A673 (cell line): ENCODE data around the gene PRKCA. TPM values are rescaled to one million over a fixed set of nuclear protein-coding genes. Genes with fewer than 3 reads are reported as not detected.

Source experiments
- BruUV-seq: library from RNA; stranded (reverse); fragments of 400-500 nt; replicated peaks from 2 replicates; lab custom pipeline; 2021; lab: Mats Ljungman, UMichigan
- CTCF ChIA-PET: fragments of 300-600 bp; sonication (Branson Sonifier 250); formaldehyde crosslinking; loops from one replicate; lab custom pipeline; 2022; ENCODE audit warnings: antibody characterized with exemption; lab: Charles Lee
- POLR2A ChIA-PET: fragments of 300-600 bp; sonication (Branson Sonifier 250); formaldehyde crosslinking; loops from one replicate; lab custom pipeline; 2022; ENCODE audit warnings: antibody characterized with exemption; ENCODE audit not compliant: low non-redundant PET; lab: Charles Lee
- DNase-seq: peaks from one replicate; pipeline ENCODE4 v3.0.0-alpha.2; 2015; ENCODE audit warnings: low spot score
- H3K27ac ChIP-seq: fragments of 200-600 bp; sonication (generic); 2 replicates; pipeline ENCODE4 v1.5.1; 2016; ENCODE audit warnings: mixed run types, low read depth, mild to moderate bottlenecking, mixed read lengths, antibody characterized with exemption, low read length; ENCODE audit not compliant: poor library complexity, severe bottlenecking
- H3K27me3 ChIP-seq: fragments of 200-600 bp; sonication (generic); replicated peaks from 2 replicates; pipeline ENCODE4 v1.6.1; 2017; ENCODE audit warnings: mixed run types, low read depth, mild to moderate bottlenecking, mixed read lengths, antibody characterized with exemption, low read length; ENCODE audit not compliant: insufficient read depth, poor library complexity
- H3K36me3 ChIP-seq: fragments of 200-600 bp; sonication (generic); 2 replicates; pipeline ENCODE4 v1.6.1; 2016; ENCODE audit warnings: mixed run types, mild to moderate bottlenecking, mixed read lengths, antibody characterized with exemption, low read length; ENCODE audit not compliant: insufficient read depth, poor library complexity, severe bottlenecking
- H3K4me1 ChIP-seq: fragments of 200-600 bp; sonication (generic); 2 replicates; pipeline ENCODE4 v1.6.1; 2017; ENCODE audit warnings: mixed run types, mild to moderate bottlenecking, mixed read lengths, antibody characterized with exemption, low read length; ENCODE audit not compliant: insufficient read depth, poor library complexity, severe bottlenecking
- H3K4me3 ChIP-seq: fragments of 200-600 bp; sonication (generic); 2 replicates; pipeline ENCODE4 v1.5.1; 2016; ENCODE audit warnings: low read depth, mixed run types, mild to moderate bottlenecking, mixed read lengths, low read length; ENCODE audit not compliant: poor library complexity, severe bottlenecking
- H3K9me3 ChIP-seq: fragments of 200-600 bp; sonication (generic); 2 replicates; pipeline ENCODE4 v1.6.1; 2016; ENCODE audit warnings: mixed run types, low read depth, mild to moderate bottlenecking, mixed read lengths, antibody characterized with exemption, low read length; ENCODE audit not compliant: poor library complexity, severe bottlenecking
- EZH2 ChIP-seq: fragments of 200-600 bp; sonication (generic); IDR thresholded peaks from 2 replicates; pipeline ENCODE4 v1.6.1; 2017; ENCODE audit warnings: borderline replicate concordance, low read depth, mild to moderate bottlenecking, mixed read lengths, antibody characterized with exemption, low read length; ENCODE audit not compliant: poor library complexity, severe bottlenecking
- intact Hi-C: fragments of 100-400 bp; cut with micrococcal nuclease; formaldehyde crosslinking; loops from one replicate; pipeline ENCODE4 v1.10.0; 2022; ENCODE audit not compliant: unreplicated experiment
- total RNA-seq: library from RNA; stranded (reverse); gene quantifications from 2 replicates; pipeline ENCODE4 v1.2.3, GENCODE V29; 2021
- TF ChIP-seq, protein P1 (sequence below): fragments of 300-800, 200-600 bp; sonication (generic); conservative IDR thresholded peaks from 2 replicates; pipeline ENCODE4 v1.5.1; 2017; ENCODE audit warnings: low read depth, mild to moderate bottlenecking, antibody characterized with exemption, low read length, moderate library complexity, mixed read lengths

Gene PRKCA
- total RNA-seq, 1 experiment from 2014 or later: 16.3 TPM

DNA sequence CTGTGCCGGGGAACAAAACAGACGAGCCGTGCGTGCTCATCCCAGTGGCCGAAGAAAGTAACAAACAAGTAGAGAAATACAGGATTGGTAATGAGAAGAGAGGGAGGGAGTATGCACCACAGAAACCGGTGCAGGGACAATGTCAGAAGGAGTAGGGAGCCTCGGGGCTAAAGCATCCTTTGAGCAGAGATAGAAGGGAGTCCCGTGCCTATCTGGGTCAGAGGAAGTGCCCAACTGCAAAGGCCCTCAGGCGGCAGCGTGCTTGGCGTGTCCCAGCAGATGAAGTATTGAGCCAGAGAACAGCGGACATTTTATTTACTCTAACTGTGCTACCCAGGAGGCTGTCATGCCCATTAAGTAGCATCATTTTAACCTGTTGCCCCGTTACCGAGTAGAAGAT is 417.6 kb downstream of the PRKCA start:
- DNase-seq: no peak
- BruUV-seq: no TSS peak
- no peaks in the 10 kb centered on the region for H3K9me3 ChIP-seq
- CTCF ChIA-PET: no interaction called here
- H3K27ac ChIP-seq: no peak overlapping the region
- POLR2A ChIA-PET: no interaction called here
- H3K36me3 ChIP-seq: no peaks in the 10 kb centered on the region
- no peak for TF ChIP-seq EZH2
- TF ChIP-seq, protein P1, sequence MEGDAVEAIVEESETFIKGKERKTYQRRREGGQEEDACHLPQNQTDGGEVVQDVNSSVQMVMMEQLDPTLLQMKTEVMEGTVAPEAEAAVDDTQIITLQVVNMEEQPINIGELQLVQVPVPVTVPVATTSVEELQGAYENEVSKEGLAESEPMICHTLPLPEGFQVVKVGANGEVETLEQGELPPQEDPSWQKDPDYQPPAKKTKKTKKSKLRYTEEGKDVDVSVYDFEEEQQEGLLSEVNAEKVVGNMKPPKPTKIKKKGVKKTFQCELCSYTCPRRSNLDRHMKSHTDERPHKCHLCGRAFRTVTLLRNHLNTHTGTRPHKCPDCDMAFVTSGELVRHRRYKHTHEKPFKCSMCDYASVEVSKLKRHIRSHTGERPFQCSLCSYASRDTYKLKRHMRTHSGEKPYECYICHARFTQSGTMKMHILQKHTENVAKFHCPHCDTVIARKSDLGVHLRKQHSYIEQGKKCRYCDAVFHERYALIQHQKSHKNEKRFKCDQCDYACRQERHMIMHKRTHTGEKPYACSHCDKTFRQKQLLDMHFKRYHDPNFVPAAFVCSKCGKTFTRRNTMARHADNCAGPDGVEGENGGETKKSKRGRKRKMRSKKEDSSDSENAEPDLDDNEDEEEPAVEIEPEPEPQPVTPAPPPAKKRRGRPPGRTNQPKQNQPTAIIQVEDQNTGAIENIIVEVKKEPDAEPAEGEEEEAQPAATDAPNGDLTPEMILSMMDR: no peak
- no peaks in the 10 kb centered on the region for H3K27me3 ChIP-seq
- H3K4me1 ChIP-seq: peaks cover 13% of the 10 kb centered on the region
- intact Hi-C loops: loop anchor here (10.0 kb wide), 1 partner anchor 255 kb away; no protein-coding TSS in a partner anchor
- H3K4me3 ChIP-seq: no peak overlapping the region

DNA sequence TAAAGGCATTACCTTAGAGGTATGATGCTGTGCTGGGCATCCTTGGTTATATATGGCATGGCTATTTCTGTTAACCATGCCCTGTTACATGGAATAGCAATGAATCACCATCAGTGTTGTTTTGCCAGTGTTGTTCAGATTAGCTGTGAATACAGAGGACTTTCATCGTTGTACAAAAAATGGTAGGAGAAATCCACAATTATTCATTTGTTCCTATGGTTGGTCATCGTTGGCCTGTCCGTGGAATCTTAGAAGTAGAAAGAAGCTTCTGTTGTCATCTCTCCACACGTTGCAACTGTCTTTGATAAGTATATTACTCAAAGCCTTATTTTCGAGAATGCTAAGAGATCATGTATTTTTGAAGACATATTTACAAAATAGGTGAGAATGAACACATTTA is 418.2 kb downstream of the PRKCA start:
- Histone ChIP-seq H3K9me3 (no peaks in the 10 kb centered on the region), H3K4me1 (peaks cover 13% of the 10 kb centered on the region), H3K4me3 (no peak overlapping the region), H3K27me3 (no peaks in the 10 kb centered on the region), H3K27ac (no peak overlapping the region), H3K36me3 (no peaks in the 10 kb centered on the region)
- TF ChIP-seq EZH2: no peak
- TF ChIP-seq, protein P1: no peak
- ChIA-PET CTCF (no interaction called here), POLR2A (no interaction called here)
- no TSS peak for BruUV-seq
- no peak for DNase-seq
- intact Hi-C loops: loop anchor here (10.0 kb wide), 1 partner anchor 254 kb away; no protein-coding TSS in a partner anchor

DNA sequence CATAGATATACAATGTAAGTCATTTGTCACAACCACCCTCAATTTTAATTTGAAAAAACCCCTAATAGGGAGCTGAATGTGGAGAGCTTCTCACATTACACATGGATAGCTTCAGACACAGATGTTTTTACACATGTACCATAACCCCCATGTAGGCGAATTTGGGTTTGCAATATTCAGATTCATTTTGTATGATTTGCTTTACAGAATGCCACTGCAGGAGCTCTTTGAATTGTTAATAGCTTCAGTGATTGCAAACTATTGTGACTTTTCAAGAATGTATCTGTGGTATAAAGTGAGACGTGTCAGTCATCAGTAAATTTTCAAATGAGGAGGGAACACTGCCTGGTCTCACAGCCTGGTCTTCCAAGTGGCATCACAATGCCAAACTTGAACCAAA is 419.9 kb downstream of the PRKCA start:
- H3K27ac ChIP-seq: no peak overlapping the region
- intact Hi-C loops: loop anchor here (10.0 kb wide), 1 partner anchor 252 kb away; no protein-coding TSS in a partner anchor
- POLR2A ChIA-PET: interaction anchor here (0.6 kb wide), 1 partner anchor 11 kb away, joined by 4 read pairs; no protein-coding TSS in a partner anchor
- no peaks in the 10 kb centered on the region for H3K36me3 ChIP-seq
- CTCF ChIA-PET: no interaction called here
- no peaks in the 10 kb centered on the region for H3K27me3 ChIP-seq
- no peak overlapping the region for H3K4me3 ChIP-seq
- H3K9me3 ChIP-seq: no peaks in the 10 kb centered on the region
- no TSS peak for BruUV-seq
- H3K4me1 ChIP-seq: no peaks in the 10 kb centered on the region
- DNase-seq: no peak
- TF ChIP-seq, protein P1: no peak
- no peak for TF ChIP-seq EZH2
